H9 (cell line): ENCODE measurements around the gene CORO2B. TPM values are rescaled to one million over a fixed set of nuclear protein-coding genes. Genes with fewer than 3 reads are reported as not detected.

Experiments
- DNase-seq: peaks from one replicate; pipeline ENCODE4 v3.0.0-alpha.2; 2017
- H2AFZ ChIP-seq: one replicate; pipeline ENCODE4 v1.6.1; 2013; ENCODE audit warnings: mild to moderate bottlenecking, low read length, control low read depth, moderate library complexity
- H2AK5ac ChIP-seq: 2 replicates; pipeline ENCODE4 v1.6.1; 2013; ENCODE audit warnings: low read length, control low read depth, mixed read lengths; ENCODE audit not compliant: insufficient read length
- H2BK120ac ChIP-seq: one replicate; pipeline ENCODE4 v1.6.1; 2013; ENCODE audit warnings: low read depth, mild to moderate bottlenecking, low read length, control low read depth, inconsistent platforms; ENCODE audit not compliant: poor library complexity, severe bottlenecking
- H2BK12ac ChIP-seq: 2 replicates; pipeline ENCODE4 v1.6.1; 2013; ENCODE audit warnings: low read length, control low read depth, mixed read lengths, low read depth; ENCODE audit not compliant: insufficient read length
- H2BK15ac ChIP-seq: 2 replicates; pipeline ENCODE4 v1.6.1; 2013; ENCODE audit warnings: low read depth, low read length, control low read depth
- H2BK20ac ChIP-seq: one replicate; pipeline ENCODE4 v1.6.1; 2013; ENCODE audit warnings: low read depth, mild to moderate bottlenecking, low read length, control low read depth, inconsistent platforms; ENCODE audit not compliant: poor library complexity, severe bottlenecking
- H2BK5ac ChIP-seq: 2 replicates; pipeline ENCODE4 v1.6.1; 2013; ENCODE audit warnings: low read length, control low read depth, mixed read lengths; ENCODE audit not compliant: insufficient read length
- H3K14ac ChIP-seq: 2 replicates; pipeline ENCODE4 v1.6.1; 2013; ENCODE audit warnings: low read length, control low read depth; ENCODE audit not compliant: insufficient read depth
- H3K18ac ChIP-seq: 2 replicates; pipeline ENCODE4 v1.6.1; 2013; ENCODE audit warnings: low read depth, mild to moderate bottlenecking, mixed read lengths, low read length, control low read depth; ENCODE audit not compliant: insufficient read length
- H3K23ac ChIP-seq: 2 replicates; pipeline ENCODE4 v1.6.1; 2013; ENCODE audit warnings: low read length, control low read depth, mixed read lengths, low read depth; ENCODE audit not compliant: insufficient read length
- H3K23me2 ChIP-seq: 2 replicates; pipeline ENCODE4 v1.6.1; 2013; ENCODE audit warnings: low read depth, mild to moderate bottlenecking, mixed read lengths, low read length, control low read depth; ENCODE audit not compliant: insufficient read length, poor library complexity, severe bottlenecking
- H3K27ac ChIP-seq: 2 replicates; pipeline ENCODE4 v1.5.1; 2013; ENCODE audit warnings: low read length, control low read depth, mixed read lengths, low read depth; ENCODE audit not compliant: insufficient read length
- H3K27me3 ChIP-seq: 2 replicates; pipeline ENCODE4 v1.6.1; 2013; ENCODE audit warnings: low read length, control low read depth, inconsistent platforms; ENCODE audit not compliant: insufficient read depth
- H3K4ac ChIP-seq: 2 replicates; pipeline ENCODE4 v1.6.1; 2013; ENCODE audit warnings: low read depth, mild to moderate bottlenecking, control low read depth, inconsistent platforms, low read length, moderate library complexity
- H3K4me1 ChIP-seq: 2 replicates; pipeline ENCODE4 v1.6.1; 2013; ENCODE audit warnings: low read length, control low read depth, inconsistent platforms; ENCODE audit not compliant: insufficient read depth
- H3K4me2 ChIP-seq: 2 replicates; pipeline ENCODE4 v1.6.1; 2013; ENCODE audit warnings: low read length, control low read depth, mixed read lengths; ENCODE audit not compliant: insufficient read length, insufficient read depth
- H3K56ac ChIP-seq: 2 replicates; pipeline ENCODE4 v1.6.1; 2013; ENCODE audit warnings: low read depth, mild to moderate bottlenecking, mixed read lengths, low read length, control low read depth; ENCODE audit not compliant: insufficient read length
- H3K79me1 ChIP-seq: 2 replicates; pipeline ENCODE4 v1.6.1; 2013; ENCODE audit warnings: low read depth, mild to moderate bottlenecking, moderate library complexity, low read length, control low read depth, inconsistent platforms; ENCODE audit not compliant: insufficient read depth, poor library complexity, severe bottlenecking
- H3K79me2 ChIP-seq: 2 replicates; pipeline ENCODE4 v1.6.1; 2013; ENCODE audit warnings: low read length, control low read depth, inconsistent platforms; ENCODE audit not compliant: insufficient read depth
- H3K9ac ChIP-seq: 2 replicates; pipeline ENCODE4 v1.6.1; 2013; ENCODE audit warnings: low read length, control low read depth, mixed read lengths; ENCODE audit not compliant: insufficient read length; ENCODE audit errors: extremely low read depth
- H3K9me3 ChIP-seq: one replicate; pipeline ENCODE4 v1.6.1; 2013; ENCODE audit warnings: low read depth, low read length, inconsistent platforms; ENCODE audit not compliant: control insufficient read depth
- H3T11ph ChIP-seq: one replicate; pipeline ENCODE4 v1.6.1; 2013; ENCODE audit warnings: mild to moderate bottlenecking, low read length, control low read depth, inconsistent platforms
- H4K20me1 ChIP-seq: one replicate; pipeline ENCODE4 v1.6.1; 2013; ENCODE audit not compliant: control insufficient read depth, insufficient read length, insufficient read depth
- H4K5ac ChIP-seq: 2 replicates; pipeline ENCODE4 v1.6.1; 2013; ENCODE audit warnings: low read depth, mild to moderate bottlenecking, mixed read lengths, low read length, control low read depth; ENCODE audit not compliant: insufficient read length
- H4K8ac ChIP-seq: replicated peaks from 2 replicates; pipeline ENCODE4 v1.6.1; 2013; ENCODE audit warnings: low read length, control low read depth, mixed read lengths, low read depth; ENCODE audit not compliant: insufficient read length
- H4K91ac ChIP-seq: 2 replicates; pipeline ENCODE4 v1.6.1; 2013; ENCODE audit warnings: low read depth, mild to moderate bottlenecking, moderate library complexity, mixed read lengths, low read length, control low read depth; ENCODE audit not compliant: insufficient read length
- H3K27ac Mint-ChIP-seq, 3 experiments: 2 replicates in 2 of 3; 3 replicates in 1 of 3; pipeline ENCODE4 v1.8.0; 2020 to 2021; ENCODE audit warnings: mixed read lengths in 3 of 3, mild to moderate bottlenecking in 1 of 3, moderate library complexity in 1 of 3
- H3K27me3 Mint-ChIP-seq: 2 replicates; pipeline ENCODE4 v1.8.0; 2021; ENCODE audit warnings: low read depth, mild to moderate bottlenecking, moderate library complexity, mixed read lengths
- H3K36me3 Mint-ChIP-seq, 3 experiments: 2 replicates in 2 of 3; 3 replicates in 1 of 3; pipeline ENCODE4 v1.8.0; 2020 to 2021; ENCODE audit warnings: low read depth in 3 of 3, mixed read lengths in 3 of 3; ENCODE audit not compliant: insufficient read depth in 1 of 3
- H3K4me1 Mint-ChIP-seq, 2 experiments: 2 replicates each; pipeline ENCODE4 v1.8.0; 2020; ENCODE audit warnings: mixed read lengths in 2 of 2
- H3K4me3 Mint-ChIP-seq, 2 experiments: 2 replicates in 1 of 2; 3 replicates in 1 of 2; pipeline ENCODE4 v1.8.0; 2020 to 2021; ENCODE audit warnings: mild to moderate bottlenecking in 2 of 2, mixed read lengths in 2 of 2, moderate library complexity in 1 of 2
- H3K9me3 Mint-ChIP-seq, 2 experiments: 2 replicates in 1 of 2; 3 replicates in 1 of 2; pipeline ENCODE4 v1.8.0; 2020; ENCODE audit warnings: mild to moderate bottlenecking in 2 of 2, mixed read lengths in 2 of 2, moderate library complexity in 1 of 2
- CTCF ChIP-seq: fragments of 200-600 bp; sonication (generic); conservative IDR thresholded peaks from 3 replicates; pipeline ENCODE4 v1.8.0; 2021; ENCODE audit warnings: antibody characterized with exemption, mild to moderate bottlenecking
- WGBS: extraction: QIAGEN DNeasy Blood & Tissue Kit; methylation state at CpG from one replicate; pipeline ENCODE4 v1.1.7; 2013; ENCODE audit warnings: missing lambda C conversion rate, low lambda C conversion rate, mixed read lengths; ENCODE audit not compliant: insufficient read length; ENCODE audit errors: extremely low coverage; 5-methylcytosine and 5-hydroxymethylcytosine counted together
- total RNA-seq: library from RNA; stranded (reverse); gene quantifications from 2 replicates; pipeline ENCODE4 v1.2.1, GENCODE V29; 2021

The CORO2B gene
- total RNA-seq, 1 experiment from 2014 or later: 3.1 TPM

GRCh38 chr15:68694111-68694510, 115.3 kb downstream of the CORO2B start:
- H3K27ac Mint-ChIP-seq: no peak overlapping the region; a peak in 1 of 7 replicates
- Histone ChIP-seq H3K56ac (no peak overlapping the region), H3K14ac (no peak overlapping the region), H3K23ac (no peak overlapping the region), H3K79me2 (no peaks in the 10 kb centered on the region), H3K4ac (no peak overlapping the region), H3K9ac (no peak overlapping the region), H3K4me1 (peaks cover 5% of the 10 kb centered on the region; the same call in 1 of the 2 replicates), H3K27ac (no peak overlapping the region), H3K9me3 (no peaks in the 10 kb centered on the region), H2BK12ac (no peak overlapping the region), H3T11ph (no peak overlapping the region), H2BK120ac (no peak overlapping the region), H3K23me2 (no peaks in the 10 kb centered on the region), H2BK15ac (no peak overlapping the region), H2BK5ac (no peak overlapping the region), H4K20me1 (no peaks in the 10 kb centered on the region), H3K27me3 (no peaks in the 10 kb centered on the region), H2AFZ (no peak overlapping the region), H4K91ac (no peak overlapping the region), H3K4me2 (no peak overlapping the region), H3K18ac (no peak overlapping the region), H4K5ac (no peak overlapping the region), H4K8ac (no peak overlapping the region), H2BK20ac (no peak overlapping the region), H2AK5ac (no peak overlapping the region), H3K79me1 (no peaks in the 10 kb centered on the region)
- TF ChIP-seq CTCF: no peak
- H3K27me3 Mint-ChIP-seq: peaks cover 8% of the 10 kb centered on the region
- H3K36me3 Mint-ChIP-seq: peaks cover 0 to 8% (median 1%) of the 10 kb centered on the region in 3 experiments; a peak in 4 of 7 replicates
- H3K4me1 Mint-ChIP-seq: peaks cover 22 to 27% of the 10 kb centered on the region in 2 experiments
- no peaks in the 10 kb centered on the region; a peak in 2 of 5 replicates for H3K9me3 Mint-ChIP-seq
- no peak overlapping the region for H3K4me3 Mint-ChIP-seq
- no peak for DNase-seq
- no CpG with 5 or more reads among the region's 4 CpGs for WGBS
